Endothelial cell of umbilical vein (primary cell): Measurements from ENCODE around the gene TRIP11. TPM values are rescaled to one million over a fixed set of nuclear protein-coding genes. Genes with fewer than 3 reads are reported as not detected.

Experiments
- BruUV-seq: library from RNA; stranded (reverse); fragments of 400-500 nt; replicated peaks from 2 replicates; lab custom pipeline; 2021; lab: Mats Ljungman, UMichigan
- CTCF ChIA-PET: fragments of 300-600, 350-600 bp; sonication (Branson Sonifier 250); formaldehyde crosslinking; loops from one replicate; lab custom pipeline; 2021; ENCODE audit warnings: antibody characterized with exemption, inconsistent platforms; lab: Charles Lee
- POLR2A ChIA-PET: fragments of 300-600, 350-600 bp; sonication (Branson Sonifier 250); formaldehyde crosslinking; loops from one replicate; lab custom pipeline; 2021; ENCODE audit warnings: antibody characterized with exemption, inconsistent platforms; lab: Charles Lee
- DNase-seq: peaks from one replicate; pipeline ENCODE4 v3.0.0-alpha.2; 2011; ENCODE audit warnings: low read depth, low spot score
- FAIRE-seq: peaks from 2 replicates; lab custom pipeline; 2011; peaks lifted over from hg19 to GRCh38; lab: Jason Lieb, UNC
- H2AFZ ChIP-seq: 2 replicates; pipeline ENCODE4 v1.6.0; 2012; ENCODE audit warnings: low read depth, low read length, control low read depth, inconsistent platforms
- H3K27ac ChIP-seq: 2 replicates; pipeline ENCODE4 v1.5.1; 2011; ENCODE audit warnings: low read depth, mild to moderate bottlenecking, control low read depth, low read length, moderate library complexity; ENCODE audit not compliant: insufficient read depth
- H3K27me3 ChIP-seq, 2 experiments: 2 replicates each; pipeline versions ENCODE4 v1.6.0 to v1.6.1; 2011; ENCODE audit warnings: low read length in 2 of 2, mixed read lengths in 1 of 2; ENCODE audit not compliant: control insufficient read depth in 2 of 2, insufficient read depth in 2 of 2
- H3K36me3 ChIP-seq, 2 experiments: 2 replicates in 1 of 2; 3 replicates in 1 of 2; pipeline ENCODE4 v1.5.1; 2011; ENCODE audit warnings: low read length in 2 of 2, mild to moderate bottlenecking in 1 of 2, moderate library complexity in 1 of 2; ENCODE audit not compliant: control insufficient read depth in 2 of 2, insufficient read depth in 2 of 2; ENCODE audit errors: extremely low read depth in 1 of 2
- H3K4me1 ChIP-seq: 3 replicates; pipeline ENCODE4 v1.5.1; 2011; ENCODE audit warnings: mild to moderate bottlenecking, low read length; ENCODE audit not compliant: control insufficient read depth, insufficient read depth; ENCODE audit errors: extremely low read depth
- H3K4me2 ChIP-seq: 2 replicates; pipeline ENCODE4 v1.6.1; 2011; ENCODE audit warnings: low read length, control low read depth, mixed read lengths; ENCODE audit not compliant: insufficient read depth
- H3K4me3 ChIP-seq, 3 experiments: fragments of 200-600 bp in 1 of 3; sonication (generic), shearing (Covaris generic) in 1 of 3; replicated peaks in 1 of 3; 2 replicates each; pipeline ENCODE4 v1.5.1; 2011 to 2016; ENCODE audit warnings: control low read depth in 3 of 3, low read length in 3 of 3, mild to moderate bottlenecking in 2 of 3, inconsistent platforms in 1 of 3, low read depth in 1 of 3, moderate library complexity in 1 of 3; ENCODE audit not compliant: insufficient read depth in 1 of 3
- H3K79me2 ChIP-seq: 2 replicates; pipeline ENCODE4 v1.6.0; 2012; ENCODE audit warnings: low read length, inconsistent platforms; ENCODE audit not compliant: control insufficient read depth, insufficient read depth
- H3K9ac ChIP-seq: replicated peaks from 2 replicates; pipeline ENCODE3; 2011; ENCODE audit warnings: low read length, control low read depth; ENCODE audit not compliant: insufficient read depth; ENCODE audit errors: extremely low read depth
- H3K9me1 ChIP-seq: replicated peaks from 3 replicates; pipeline ENCODE4 v1.6.0; 2011; ENCODE audit warnings: mild to moderate bottlenecking, low read length; ENCODE audit not compliant: control insufficient read depth, insufficient read depth; ENCODE audit errors: extremely low read depth
- H3K9me3 ChIP-seq: replicated peaks from 2 replicates; pipeline ENCODE4 v1.5.1; 2012; ENCODE audit warnings: low read length, inconsistent platforms; ENCODE audit not compliant: control insufficient read depth, insufficient read depth
- H4K20me1 ChIP-seq: replicated peaks from 2 replicates; pipeline ENCODE3; 2011; ENCODE audit warnings: mild to moderate bottlenecking, low read length; ENCODE audit not compliant: control insufficient read depth, insufficient read depth; ENCODE audit errors: extremely low read depth
- CTCF ChIP-seq, 2 donors: IDR thresholded peaks; 1 replicate in 1 of 2; 2 replicates in 1 of 2; pipeline ENCODE4 v1.5.1; 2011; ENCODE audit warnings: low read length in 2 of 2, mild to moderate bottlenecking in 2 of 2, moderate library complexity in 2 of 2, control low read depth in 1 of 2, inconsistent platforms in 1 of 2, low read depth in 1 of 2; ENCODE audit not compliant: insufficient read depth in 1 of 2; ENCODE audit errors: extremely low read depth in 1 of 2
- EZH2 ChIP-seq: IDR thresholded peaks from 2 replicates; pipeline ENCODE4 v1.6.1; 2012; ENCODE audit warnings: borderline replicate concordance, low read depth, mild to moderate bottlenecking, moderate library complexity, low read length, inconsistent platforms; ENCODE audit not compliant: severe bottlenecking
- FOS ChIP-seq: IDR thresholded peaks from 2 replicates; pipeline ENCODE4 v1.6.1; 2011; ENCODE audit warnings: mild to moderate bottlenecking, low read length, moderate library complexity, borderline replicate concordance; ENCODE audit not compliant: insufficient read depth
- GATA2 ChIP-seq: IDR thresholded peaks from 2 replicates; pipeline ENCODE4 v1.7.0; 2011; ENCODE audit warnings: low read depth, mild to moderate bottlenecking, moderate library complexity, mixed read lengths, low read length; ENCODE audit not compliant: insufficient read length, insufficient read depth
- JUN ChIP-seq: IDR thresholded peaks from 2 replicates; pipeline ENCODE4 v1.6.1; 2011; ENCODE audit warnings: borderline replicate concordance, low read depth; ENCODE audit not compliant: insufficient read length, insufficient read depth
- MYC ChIP-seq: IDR thresholded peaks from one replicate; pipeline ENCODE4 v1.6.1; 2011; ENCODE audit warnings: mild to moderate bottlenecking, low read depth, low read length
- POLR2A ChIP-seq: IDR thresholded peaks from 2 replicates; pipeline ENCODE4 v1.6.1; 2012; ENCODE audit warnings: low read depth, mild to moderate bottlenecking, control low read depth, low read length
- POLR2AphosphoS5 ChIP-seq: IDR thresholded peaks from 2 replicates; pipeline ENCODE4 v1.6.1; 2012; ENCODE audit warnings: low read depth, mild to moderate bottlenecking, control low read depth, low read length, moderate library complexity; ENCODE audit not compliant: insufficient read depth
- dilution Hi-C: fragments of 300-500 bp; cut with MboI; formaldehyde crosslinking; loops from one replicate; pipeline ENCODE4 v1.15.0; 2019; ENCODE audit warnings: low sequenced_read_pairs; ENCODE audit not compliant: extremely low pct_ligation_motif_present
- intact Hi-C: fragments of 100-400 bp; cut with micrococcal nuclease; formaldehyde crosslinking; loops from one replicate; pipeline ENCODE4 v1.10.0; 2022
- polyA plus RNA-seq, 4 experiments: library from polyadenylated mRNA; depleted of rRNA in 3 of 4; stranded (reverse) in 3 of 4; unstranded in 1 of 4; fragments of >200 nt; gene quantifications; 2 replicates each; pipeline versions ENCODE4 v1.2.1 to v1.2.3, GENCODE V29; 2011 to 2012; ENCODE audit warnings: missing spikeins in 1 of 4
- total RNA-seq: library from RNA; stranded (reverse); gene quantifications from 2 replicates; pipeline ENCODE4 v1.2.3, GENCODE V29; 2021
- TF ChIP-seq, protein P1 (sequence below): IDR thresholded peaks from 2 replicates; pipeline ENCODE4 v1.6.1; 2011; ENCODE audit not compliant: insufficient read depth, insufficient read length

The TRIP11 gene
- total and polyA plus RNA-seq, 2 donors (not counting 3 experiments of a cell fraction or from before 2014, with no cell fraction given), result 7.0 to 58.0 TPM

DNA sequence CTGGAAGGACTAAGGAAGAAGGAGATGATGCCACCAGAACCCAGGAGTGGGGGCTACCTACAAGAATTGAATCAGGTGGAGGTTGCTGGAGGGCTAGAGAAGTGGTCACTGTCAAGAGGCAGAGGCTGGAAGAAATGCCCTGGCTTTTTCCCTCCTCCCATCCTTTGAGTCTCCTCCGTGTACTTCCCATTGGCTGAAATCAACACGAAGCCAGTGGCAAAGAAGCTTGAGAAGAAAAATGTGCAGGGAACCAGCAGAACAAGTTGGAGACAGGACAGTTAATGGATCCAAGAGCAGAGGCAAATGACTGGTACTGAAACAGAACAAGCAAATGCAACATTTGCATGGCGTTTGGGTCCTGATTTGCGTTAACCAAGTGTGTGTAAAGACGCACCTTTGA, 83.2 kb downstream of the TRIP11 start:
- Histone ChIP-seq H3K9me3 (no peaks in the 10 kb centered on the region), H3K4me3 (no peak overlapping the region), H3K4me1 (no peaks in the 10 kb centered on the region), H3K79me2 (no peaks in the 10 kb centered on the region), H3K9ac (no peak overlapping the region), H3K27me3 (no peaks in the 10 kb centered on the region), H3K4me2 (no peak overlapping the region), H3K9me1 (no peaks in the 10 kb centered on the region), H3K36me3 (no peaks in the 10 kb centered on the region), H2AFZ (no peak overlapping the region), H4K20me1 (no peaks in the 10 kb centered on the region), H3K27ac (no peak overlapping the region)
- ChIA-PET CTCF (no interaction called here), POLR2A (no interaction called here)
- TF ChIP-seq POLR2AphosphoS5, result no peak
- no peak for TF ChIP-seq JUN
- TF ChIP-seq GATA2, result no peak
- TF ChIP-seq EZH2, result no peak
- no peak for TF ChIP-seq FOS
- TF ChIP-seq, protein P1, sequence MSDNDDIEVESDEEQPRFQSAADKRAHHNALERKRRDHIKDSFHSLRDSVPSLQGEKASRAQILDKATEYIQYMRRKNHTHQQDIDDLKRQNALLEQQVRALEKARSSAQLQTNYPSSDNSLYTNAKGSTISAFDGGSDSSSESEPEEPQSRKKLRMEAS, result no peak
- no peak for TF ChIP-seq MYC
- TF ChIP-seq POLR2A, result no peak
- TF ChIP-seq CTCF (IDR thresholded peaks at IDR 0.05; ENCODE audit: extremely low read depth in 1 of 2, insufficient read depth in 1 of 2, low read depth in 1 of 2, low read length in 2 of 2), result no peak
- dilution Hi-C loops, result no loop called here
- FAIRE-seq (no peak), DNase-seq (no peak)
- intact Hi-C loops, result no loop called here
- BruUV-seq, result no TSS peak
